HG03175 (cell line): Measurements from ENCODE around the gene GOLGA6A.
"Not testable (repeated sequence)": the region's sequence is repeated elsewhere in the genome, so short reads cannot be mapped to it uniquely, and the experiment has no call there.

Source experiments
- ATAC-seq: cut with Tn5 transposase; IDR thresholded peaks from one replicate; pipeline ENCODE4 v1.9.1; 2021; ENCODE audit warnings: mild to moderate bottlenecking, moderate library complexity; ENCODE audit not compliant: unreplicated experiment

Gene GOLGA6A

GRCh38 chr15:74108611-74109010, 26.3 kb upstream of the GOLGA6A start:
- ATAC-seq, result not testable (repeated sequence)

- no peak for ATAC-seq
Measured at GRCh38 chr15:74108111-74108510, 25.8 kb upstream of the GOLGA6A start.

DNA sequence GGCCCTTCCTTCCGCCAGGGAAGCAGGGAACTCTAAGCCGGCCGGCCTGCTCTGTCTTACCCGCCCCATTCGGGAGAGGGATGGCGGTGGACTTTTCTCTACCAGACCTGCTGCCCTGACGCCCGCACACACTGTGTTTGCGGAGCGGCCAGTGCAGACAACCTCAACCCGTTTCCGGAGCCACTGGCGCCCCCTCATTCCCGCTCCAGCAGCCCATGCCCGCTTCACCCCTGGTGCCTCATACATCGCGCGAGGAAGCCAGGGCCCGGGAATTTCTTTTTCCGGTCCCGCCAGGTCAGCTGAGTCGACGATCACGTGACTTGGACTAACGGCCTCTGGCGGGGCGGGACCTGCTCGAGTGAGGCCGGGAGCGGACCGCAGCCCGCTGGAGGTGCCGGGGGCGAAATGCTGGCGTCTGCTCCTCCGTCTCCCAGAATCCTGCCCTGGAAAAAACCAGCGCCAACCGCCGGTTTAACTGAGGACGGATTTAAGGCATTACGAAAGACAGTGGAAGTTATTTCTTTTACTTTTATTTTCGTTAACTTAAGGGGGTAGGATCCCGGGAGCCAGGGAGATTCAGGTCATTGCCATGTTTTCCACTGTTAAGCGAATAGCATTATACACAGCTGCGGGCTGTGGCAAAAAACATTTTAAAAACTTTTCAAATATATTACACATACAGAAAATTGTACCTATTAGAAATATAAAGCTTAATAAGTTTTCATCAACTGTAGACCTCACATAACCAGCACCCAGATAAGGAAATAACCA, 17.8 kb upstream of the GOLGA6A start:
- ATAC-seq, result peak; percentile 78

- not testable (repeated sequence) for ATAC-seq
Measured at GRCh38 chr15:74096753-74097474, 14.6 kb upstream of the GOLGA6A start.

GRCh38 chr15:74095610-74096009, 13.3 kb upstream of the GOLGA6A start:
- ATAC-seq, result not testable (repeated sequence)

- not testable (repeated sequence) for ATAC-seq
Measured at GRCh38 chr15:74094567-74094966, 12.2 kb upstream of the GOLGA6A start.

- not testable (repeated sequence) for ATAC-seq
Measured at GRCh38 chr15:74075781-74076180, 6.6 kb downstream of the GOLGA6A start.

DNA sequence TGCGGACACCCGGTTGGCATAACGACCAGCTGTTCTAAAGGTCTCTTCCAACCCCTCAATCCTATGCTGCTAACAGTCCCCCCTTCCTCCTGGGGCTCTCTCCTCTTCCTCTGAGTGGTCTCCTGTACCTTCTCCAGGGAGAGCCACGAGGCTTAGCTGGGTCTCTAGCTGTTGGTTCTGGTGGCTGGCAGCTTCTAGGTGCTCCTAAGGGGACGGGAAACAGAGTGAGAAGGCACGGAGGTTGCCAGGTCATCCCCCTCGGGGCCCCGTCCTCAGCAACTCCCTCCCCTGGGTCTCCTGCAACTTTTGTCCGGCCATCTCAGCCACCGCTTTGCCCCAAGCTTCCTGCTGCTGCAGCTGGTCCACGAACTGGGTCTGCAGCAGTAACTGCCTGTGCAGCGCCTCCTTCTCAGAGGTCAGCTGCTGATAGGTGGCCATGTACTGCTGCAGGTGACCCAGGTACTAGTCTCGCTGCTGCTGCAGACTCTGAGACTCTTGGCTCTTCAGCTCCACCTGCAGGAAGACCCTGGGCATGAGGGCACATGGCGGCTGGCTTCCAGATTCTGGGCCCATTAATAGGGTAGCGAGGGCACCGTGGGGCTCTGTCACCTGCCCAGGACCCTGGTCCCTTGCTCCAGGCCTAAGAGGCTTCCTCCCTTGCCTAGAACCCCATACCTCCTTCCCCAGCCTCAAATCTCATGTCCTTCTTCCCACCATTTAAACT, 9.6 kb downstream of the GOLGA6A start:
- not testable (repeated sequence) for ATAC-seq

GRCh38 chr15:74072132-74072531, 10.2 kb downstream of the GOLGA6A start:
- ATAC-seq, result not testable (repeated sequence)

DNA sequence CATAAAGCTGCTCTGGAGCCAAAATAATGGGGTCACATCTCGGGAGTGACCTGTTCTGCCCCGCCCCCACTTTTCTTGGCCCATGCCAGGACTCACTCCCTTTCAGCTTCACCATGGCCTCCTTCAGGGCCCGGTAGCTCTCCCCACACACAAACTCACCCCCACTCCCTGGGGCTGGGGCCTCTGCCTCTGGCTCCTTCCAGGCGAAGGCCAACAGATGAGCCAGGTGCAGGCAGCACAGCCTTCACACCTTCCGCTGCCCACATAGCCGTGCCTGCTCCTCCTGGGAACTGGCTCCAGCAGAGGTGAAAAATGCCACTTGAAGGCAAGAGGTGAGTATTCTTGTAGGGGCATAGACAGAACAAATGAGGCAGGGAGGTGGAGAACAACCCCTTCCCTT, 10.7 kb downstream of the GOLGA6A start:
- ATAC-seq, result not testable (repeated sequence)

DNA sequence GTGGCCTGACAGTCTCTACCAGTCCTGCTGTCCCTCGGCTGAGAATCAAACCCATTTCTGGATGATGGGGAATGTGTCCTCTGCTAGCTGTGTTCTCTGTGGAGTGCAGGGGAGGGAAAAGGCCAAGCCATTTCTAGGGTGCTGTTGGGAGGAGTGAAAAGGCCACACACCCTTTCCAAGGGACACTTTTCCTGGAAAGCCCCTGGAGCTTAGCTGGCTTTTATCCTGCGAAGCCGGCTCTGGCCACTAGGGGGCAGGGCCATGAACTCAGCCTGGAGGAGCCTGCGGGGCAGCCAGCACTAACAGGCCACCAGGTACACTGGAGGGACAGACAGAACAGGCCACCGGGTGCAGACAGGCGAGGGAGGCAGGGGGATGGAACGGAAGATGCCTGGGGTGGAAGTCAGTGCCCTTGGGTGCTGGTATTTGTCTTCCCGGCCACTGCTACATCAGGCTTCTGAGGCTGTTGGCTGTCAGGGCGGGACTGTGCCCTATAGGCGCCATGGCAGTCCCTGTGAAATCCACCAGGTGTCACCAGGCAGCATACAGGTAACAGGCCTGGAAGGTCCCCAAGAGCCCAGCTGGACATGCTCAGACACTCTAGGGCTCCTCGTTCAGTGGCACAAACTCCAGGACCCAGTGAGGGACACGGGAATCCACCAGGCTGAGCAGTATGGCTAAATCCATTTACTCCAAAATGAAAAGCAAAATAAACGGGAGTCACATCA, 16.5 kb downstream of the GOLGA6A start:
- peak; percentile 74 for ATAC-seq

- not testable (repeated sequence) for ATAC-seq
Measured at GRCh38 chr15:74064822-74065221, 17.5 kb downstream of the GOLGA6A start.

DNA sequence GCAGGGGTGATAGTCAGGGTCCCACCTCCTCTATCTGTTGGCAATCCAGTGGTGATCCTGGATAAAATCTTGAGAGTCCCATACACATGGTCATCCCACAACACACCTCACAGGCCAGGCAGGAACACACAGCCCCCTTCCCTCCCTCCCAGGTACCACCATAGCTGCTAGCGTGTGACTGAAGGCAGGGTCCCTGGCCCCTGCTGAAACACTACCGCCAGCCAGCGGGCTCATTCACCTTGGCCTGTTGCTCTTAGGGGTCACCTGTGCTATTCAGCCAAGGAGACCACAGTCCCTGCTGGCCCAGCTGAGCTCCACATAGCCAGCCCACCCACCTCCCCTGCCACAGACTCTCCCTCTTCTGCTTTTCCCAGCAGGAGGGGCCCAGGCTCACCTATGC, 18.2 kb downstream of the GOLGA6A start:
- ATAC-seq, result not testable (repeated sequence)

DNA sequence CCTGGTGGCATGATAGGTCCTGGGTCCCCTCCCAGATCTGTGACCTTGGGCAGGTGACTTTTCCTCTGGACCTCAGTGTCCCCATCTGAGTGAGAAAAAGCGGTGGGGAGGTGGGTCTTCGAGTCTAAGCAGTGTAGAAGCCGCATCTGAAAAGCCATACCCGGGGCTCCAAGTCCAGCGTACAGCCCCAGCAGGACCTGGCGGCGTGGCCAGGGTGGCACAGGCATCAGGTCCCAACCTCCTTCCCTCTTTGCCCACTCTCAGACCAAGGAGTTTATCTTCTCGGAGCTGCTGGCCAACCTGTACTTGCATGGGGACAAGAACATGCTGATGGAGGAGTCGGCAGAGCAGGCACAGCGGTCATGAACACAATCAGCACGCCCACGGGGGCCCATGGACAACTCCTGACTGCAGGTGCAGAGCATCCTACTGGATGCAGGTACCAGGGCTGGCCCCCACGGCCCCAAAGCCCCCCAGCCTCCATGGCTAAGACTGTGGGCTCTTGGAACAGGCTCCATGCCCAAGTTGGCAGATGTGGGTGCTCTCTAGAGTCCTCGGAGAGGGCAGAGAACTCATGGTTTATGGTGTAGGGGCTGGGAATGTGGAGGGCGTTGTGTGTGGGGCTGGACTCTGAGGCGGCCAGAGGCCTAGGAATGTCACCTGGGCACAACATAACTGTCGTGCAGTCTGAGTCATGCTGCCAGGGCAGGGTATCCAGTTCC, 18.8 kb downstream of the GOLGA6A start:
- not testable (repeated sequence) for ATAC-seq

- ATAC-seq, result no peak
Measured at GRCh38 chr15:74062671-74063070, 19.7 kb downstream of the GOLGA6A start.

DNA sequence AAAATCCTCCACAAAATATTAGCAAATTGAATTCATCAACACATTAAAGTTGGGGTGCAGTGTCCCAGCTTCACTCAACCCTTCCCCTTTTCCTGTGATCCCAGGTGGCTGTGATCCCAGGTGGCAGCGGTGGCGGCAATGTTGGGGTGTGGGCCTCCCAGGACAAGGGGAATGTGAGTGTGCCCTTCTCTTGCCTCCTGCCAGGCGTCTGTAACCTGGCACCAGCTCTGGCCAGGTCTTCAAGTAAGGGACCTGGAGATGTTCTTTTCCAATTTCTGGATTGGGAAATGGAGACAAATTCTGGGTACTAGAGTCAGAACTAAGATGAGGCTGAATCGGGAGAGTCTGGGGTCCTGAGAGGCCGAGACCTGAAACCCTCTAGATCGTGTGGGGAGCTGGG, 20.1 kb downstream of the GOLGA6A start:
- no peak for ATAC-seq

GRCh38 chr15:74060251-74060650, 22.1 kb downstream of the GOLGA6A start:
- ATAC-seq, result no peak

- not testable (repeated sequence) for ATAC-seq
Measured at GRCh38 chr15:74059050-74059833, 23.1 kb downstream of the GOLGA6A start.

GRCh38 chr15:74056330-74056729, 26.0 kb downstream of the GOLGA6A start:
- ATAC-seq, result not testable (repeated sequence)
